22Rv1 (cell line): ENCODE measurements around the gene TRIM63.

Experiments used
- ZFX ChIP-seq: fragments of 450-650 bp; IDR thresholded peaks from 2 replicates; pipeline ENCODE4 v1.6.1; 2017; ENCODE audit warnings: antibody characterized with exemption, borderline replicate concordance
- TF ChIP-seq, protein P1 (sequence below): fragments of 450-650 bp; IDR thresholded peaks from 2 replicates; pipeline ENCODE4 v1.5.1; 2017; ENCODE audit warnings: mild to moderate bottlenecking

DNA sequence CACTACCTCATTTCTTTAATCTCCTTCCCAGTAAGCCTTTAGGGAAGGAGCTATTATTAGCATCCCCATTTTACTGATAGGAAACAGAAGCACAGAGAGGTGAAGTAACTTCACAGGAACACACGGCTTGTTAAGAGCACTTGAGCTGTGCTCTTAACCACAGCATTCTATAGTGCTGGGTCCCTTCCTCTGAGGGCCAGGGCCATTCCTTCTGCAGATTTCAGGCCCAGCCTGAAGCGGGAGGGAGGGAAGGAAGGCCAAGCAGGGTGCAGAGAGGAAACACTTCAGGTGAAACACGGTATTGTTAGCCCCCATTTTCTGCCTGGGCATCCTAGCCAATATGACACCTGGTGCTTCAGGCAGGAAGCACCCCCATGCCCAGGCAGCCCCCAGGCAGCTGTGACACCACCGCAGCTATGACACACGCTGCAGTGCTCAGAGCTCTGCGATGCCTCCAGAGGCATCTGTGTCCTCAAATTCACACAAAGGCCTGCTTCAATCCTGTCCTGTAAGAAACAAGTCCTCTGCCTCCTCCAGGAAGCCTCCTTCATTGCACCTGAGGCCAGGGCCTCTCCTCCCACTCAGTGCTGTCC lies 50.4 kb downstream of the TRIM63 start:
- TF ChIP-seq, protein P1, sequence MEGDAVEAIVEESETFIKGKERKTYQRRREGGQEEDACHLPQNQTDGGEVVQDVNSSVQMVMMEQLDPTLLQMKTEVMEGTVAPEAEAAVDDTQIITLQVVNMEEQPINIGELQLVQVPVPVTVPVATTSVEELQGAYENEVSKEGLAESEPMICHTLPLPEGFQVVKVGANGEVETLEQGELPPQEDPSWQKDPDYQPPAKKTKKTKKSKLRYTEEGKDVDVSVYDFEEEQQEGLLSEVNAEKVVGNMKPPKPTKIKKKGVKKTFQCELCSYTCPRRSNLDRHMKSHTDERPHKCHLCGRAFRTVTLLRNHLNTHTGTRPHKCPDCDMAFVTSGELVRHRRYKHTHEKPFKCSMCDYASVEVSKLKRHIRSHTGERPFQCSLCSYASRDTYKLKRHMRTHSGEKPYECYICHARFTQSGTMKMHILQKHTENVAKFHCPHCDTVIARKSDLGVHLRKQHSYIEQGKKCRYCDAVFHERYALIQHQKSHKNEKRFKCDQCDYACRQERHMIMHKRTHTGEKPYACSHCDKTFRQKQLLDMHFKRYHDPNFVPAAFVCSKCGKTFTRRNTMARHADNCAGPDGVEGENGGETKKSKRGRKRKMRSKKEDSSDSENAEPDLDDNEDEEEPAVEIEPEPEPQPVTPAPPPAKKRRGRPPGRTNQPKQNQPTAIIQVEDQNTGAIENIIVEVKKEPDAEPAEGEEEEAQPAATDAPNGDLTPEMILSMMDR, result no peak
- no peak for TF ChIP-seq ZFX
